ENCODE measurements around the gene UNC13B. TPM values are rescaled to one million over a fixed set of nuclear protein-coding genes. Genes with fewer than 3 reads are reported as not detected.
"Not testable (repeated sequence)": the region's sequence is repeated elsewhere in the genome, so short reads cannot be mapped to it uniquely, and the experiment has no call there.

UNC13B gene
- total RNA-seq, 1 donor from 2014 or later, result 0.84 TPM

GRCh38 chr9:35398651-35399335 lies 237.0 kb downstream of the UNC13B start:
- Mint-ChIP-seq H3K9me3 (no peaks in the 10 kb centered on the region), H3K4me3 (ENCODE audit: low read depth) (no peak overlapping the region), H3K36me3 (ENCODE audit: low read depth) (no peaks in the 10 kb centered on the region), H3K4me1 (ENCODE audit: low read depth) (no peaks in the 10 kb centered on the region), H3K27ac (no peak overlapping the region), H3K27me3 (ENCODE audit: low read depth) (no peaks in the 10 kb centered on the region)
- no peak for DNase-seq (ENCODE audit: low spot score)
- intact Hi-C loops (cut with micrococcal nuclease), result no loop called here

- peaks cover 3% of the 10 kb centered on the region for H3K4me1 Mint-ChIP-seq (ENCODE audit: low read depth)
Observed at GRCh38 chr9:35404865-35405264, 243.1 kb downstream of the UNC13B start.

GRCh38 chr9:35406183-35406959 lies 244.6 kb downstream of the UNC13B start:
- no peaks in the 10 kb centered on the region for H3K9me3 Mint-ChIP-seq
- no peaks in the 10 kb centered on the region for H3K36me3 Mint-ChIP-seq (ENCODE audit: low read depth)
- H3K4me1 Mint-ChIP-seq (ENCODE audit: low read depth), result peaks cover 3% of the 10 kb centered on the region
- DNase-seq (ENCODE audit: low spot score), result peak; percentile 30
- peaks cover 15% of the 10 kb centered on the region for H3K27me3 Mint-ChIP-seq (ENCODE audit: low read depth)
- intact Hi-C loops (cut with micrococcal nuclease), result no loop called here
- H3K27ac Mint-ChIP-seq, result no peak overlapping the region
- no peak overlapping the region for H3K4me3 Mint-ChIP-seq (ENCODE audit: low read depth)

More at GRCh38 chr9:35404865-35405264, 243.1 kb downstream of the UNC13B start:
- no peaks in the 10 kb centered on the region for H3K9me3 Mint-ChIP-seq
- intact Hi-C loops (cut with micrococcal nuclease), result no loop called here
- DNase-seq (ENCODE audit: low spot score), result no peak
- no peak overlapping the region for H3K4me3 Mint-ChIP-seq (ENCODE audit: low read depth)
- peaks cover 15% of the 10 kb centered on the region for H3K27me3 Mint-ChIP-seq (ENCODE audit: low read depth)
- no peaks in the 10 kb centered on the region for H3K36me3 Mint-ChIP-seq (ENCODE audit: low read depth)
- H3K27ac Mint-ChIP-seq, result no peak overlapping the region

GRCh38 chr9:35407846-35408245 lies 246.0 kb downstream of the UNC13B start:
- intact Hi-C loops (cut with micrococcal nuclease), result no loop called here

GRCh38 chr9:35409434-35409833 lies 247.6 kb downstream of the UNC13B start:
- intact Hi-C loops (cut with micrococcal nuclease); H3K4me1 Mint-ChIP-seq (ENCODE audit: low read depth); H3K36me3 Mint-ChIP-seq (ENCODE audit: low read depth); H3K27ac Mint-ChIP-seq; H3K9me3 Mint-ChIP-seq; DNase-seq (ENCODE audit: low spot score); H3K4me3 Mint-ChIP-seq (ENCODE audit: low read depth): not testable (repeated sequence)
- H3K27me3 Mint-ChIP-seq (ENCODE audit: low read depth), result peaks cover 18% of the 10 kb centered on the region

More at GRCh38 chr9:35407846-35408245, 246.0 kb downstream of the UNC13B start:
- Mint-ChIP-seq H3K27me3 (ENCODE audit: low read depth) (peaks cover 15% of the 10 kb centered on the region), H3K27ac (no peak overlapping the region), H3K36me3 (ENCODE audit: low read depth) (no peaks in the 10 kb centered on the region), H3K4me3 (ENCODE audit: low read depth) (no peak overlapping the region), H3K4me1 (ENCODE audit: low read depth) (peaks cover 3% of the 10 kb centered on the region), H3K9me3 (no peaks in the 10 kb centered on the region)
- DNase-seq (ENCODE audit: low spot score), result no peak

- no peaks in the 10 kb centered on the region for H3K4me1 Mint-ChIP-seq (ENCODE audit: low read depth)
- DNase-seq (ENCODE audit: low spot score), result no peak
- H3K4me3 Mint-ChIP-seq (ENCODE audit: low read depth), result no peak overlapping the region
- no peaks in the 10 kb centered on the region for H3K9me3 Mint-ChIP-seq
- H3K27me3 Mint-ChIP-seq (ENCODE audit: low read depth), result peaks cover 10% of the 10 kb centered on the region
- H3K27ac Mint-ChIP-seq, result no peak overlapping the region
- intact Hi-C loops (cut with micrococcal nuclease), result no loop called here
- no peaks in the 10 kb centered on the region for H3K36me3 Mint-ChIP-seq (ENCODE audit: low read depth)
Observed at GRCh38 chr9:35414889-35415288, 253.1 kb downstream of the UNC13B start.

- no peak for DNase-seq (ENCODE audit: low spot score)
- Mint-ChIP-seq H3K36me3 (ENCODE audit: low read depth) (no peaks in the 10 kb centered on the region), H3K27ac (no peak overlapping the region), H3K27me3 (ENCODE audit: low read depth) (peaks cover 10% of the 10 kb centered on the region), H3K4me3 (ENCODE audit: low read depth) (no peak overlapping the region), H3K9me3 (no peaks in the 10 kb centered on the region), H3K4me1 (ENCODE audit: low read depth) (no peaks in the 10 kb centered on the region)
- intact Hi-C loops (cut with micrococcal nuclease), result no loop called here
Observed at GRCh38 chr9:35415402-35416097, 253.7 kb downstream of the UNC13B start.

- no peak for DNase-seq (ENCODE audit: low spot score)
- Mint-ChIP-seq H3K36me3 (ENCODE audit: low read depth) (no peaks in the 10 kb centered on the region), H3K9me3 (no peaks in the 10 kb centered on the region), H3K4me3 (ENCODE audit: low read depth) (no peak overlapping the region), H3K4me1 (ENCODE audit: low read depth) (no peaks in the 10 kb centered on the region), H3K27ac (no peak overlapping the region), H3K27me3 (ENCODE audit: low read depth) (peaks cover 10% of the 10 kb centered on the region)
- intact Hi-C loops (cut with micrococcal nuclease), result no loop called here
Observed at GRCh38 chr9:35416098-35416427, 254.3 kb downstream of the UNC13B start.

GRCh38 chr9:35422346-35422745 lies 260.5 kb downstream of the UNC13B start:
- no peak for DNase-seq (ENCODE audit: low spot score)
- intact Hi-C loops (cut with micrococcal nuclease), result no loop called here
- Mint-ChIP-seq H3K4me1 (ENCODE audit: low read depth) (no peaks in the 10 kb centered on the region), H3K27ac (no peak overlapping the region), H3K36me3 (ENCODE audit: low read depth) (no peaks in the 10 kb centered on the region), H3K27me3 (ENCODE audit: low read depth) (peaks cover 25% of the 10 kb centered on the region), H3K4me3 (ENCODE audit: low read depth) (no peak overlapping the region), H3K9me3 (no peaks in the 10 kb centered on the region)

GRCh38 chr9:35422753-35423152 lies 260.9 kb downstream of the UNC13B start:
- H3K4me1 Mint-ChIP-seq (ENCODE audit: low read depth), result no peaks in the 10 kb centered on the region
- H3K27me3 Mint-ChIP-seq (ENCODE audit: low read depth), result peaks cover 28% of the 10 kb centered on the region

GRCh38 chr9:35423499-35423898 lies 261.7 kb downstream of the UNC13B start:
- no peak overlapping the region for H3K4me3 Mint-ChIP-seq (ENCODE audit: low read depth)
- intact Hi-C loops (cut with micrococcal nuclease), result no loop called here
- no peaks in the 10 kb centered on the region for H3K36me3 Mint-ChIP-seq (ENCODE audit: low read depth)
- no peaks in the 10 kb centered on the region for H3K4me1 Mint-ChIP-seq (ENCODE audit: low read depth)
- no peak for DNase-seq (ENCODE audit: low spot score)
- no peaks in the 10 kb centered on the region for H3K9me3 Mint-ChIP-seq
- H3K27ac Mint-ChIP-seq, result no peak overlapping the region
- peaks cover 35% of the 10 kb centered on the region for H3K27me3 Mint-ChIP-seq (ENCODE audit: low read depth)

More at GRCh38 chr9:35422753-35423152, 260.9 kb downstream of the UNC13B start:
- no peaks in the 10 kb centered on the region for H3K36me3 Mint-ChIP-seq (ENCODE audit: low read depth)
- no peaks in the 10 kb centered on the region for H3K9me3 Mint-ChIP-seq
- H3K4me3 Mint-ChIP-seq (ENCODE audit: low read depth), result no peak overlapping the region
- DNase-seq (ENCODE audit: low spot score), result no peak
- intact Hi-C loops (cut with micrococcal nuclease), result no loop called here
- no peak overlapping the region for H3K27ac Mint-ChIP-seq

- no peaks in the 10 kb centered on the region for H3K4me1 Mint-ChIP-seq (ENCODE audit: low read depth)
- H3K27me3 Mint-ChIP-seq (ENCODE audit: low read depth), result peaks cover 40% of the 10 kb centered on the region
- H3K4me3 Mint-ChIP-seq (ENCODE audit: low read depth), result no peak overlapping the region
- H3K9me3 Mint-ChIP-seq, result no peaks in the 10 kb centered on the region
- DNase-seq (ENCODE audit: low spot score), result no peak
- no peak overlapping the region for H3K27ac Mint-ChIP-seq
- intact Hi-C loops (cut with micrococcal nuclease), result no loop called here
- no peaks in the 10 kb centered on the region for H3K36me3 Mint-ChIP-seq (ENCODE audit: low read depth)
Observed at GRCh38 chr9:35424356-35425352, 262.8 kb downstream of the UNC13B start.

Data from activated T-helper 2 cell treated with anti-CD3 and anti-CD28 coated beads, Interferon-gamma antibody, Interleukin-2, Interleukin-4, amounts not matched to agents 10 μg/mL and 5 μg/mL and 100 μg/mL, durations not matched to agents 14 hours and 24 hours and 36 hours (primary cell).